PFSK-1 (cell line): ENCODE measurements around the gene TMEM30A.

Source experiments
- POLR2AphosphoS5 ChIP-seq: IDR thresholded peaks from 2 replicates; pipeline ENCODE4 v1.6.1; 2012; ENCODE audit warnings: low read depth, mild to moderate bottlenecking, control low read depth, low read length, moderate library complexity
- SIN3A ChIP-seq: IDR thresholded peaks from 2 replicates; pipeline ENCODE4 v1.6.1; 2012; ENCODE audit warnings: mild to moderate bottlenecking, low read length, moderate library complexity, borderline replicate concordance; ENCODE audit not compliant: insufficient read depth
- TAF1 ChIP-seq: IDR thresholded peaks from 2 replicates; pipeline ENCODE4 v1.6.1; 2012; ENCODE audit warnings: low read length, control low read depth, borderline replicate concordance; ENCODE audit not compliant: insufficient read depth
- TF ChIP-seq, protein P1 (sequence below), 2 experiments: IDR thresholded peaks; 2 replicates each; pipeline versions ENCODE4 v1.6.1 to v1.8.0; 2011 to 2012; ENCODE audit warnings: low read depth in 2 of 2, low read length in 2 of 2, control low read depth in 1 of 2, inconsistent platforms in 1 of 2, mild to moderate bottlenecking in 1 of 2, moderate library complexity in 1 of 2; ENCODE audit not compliant: insufficient read depth in 1 of 2

DNA sequence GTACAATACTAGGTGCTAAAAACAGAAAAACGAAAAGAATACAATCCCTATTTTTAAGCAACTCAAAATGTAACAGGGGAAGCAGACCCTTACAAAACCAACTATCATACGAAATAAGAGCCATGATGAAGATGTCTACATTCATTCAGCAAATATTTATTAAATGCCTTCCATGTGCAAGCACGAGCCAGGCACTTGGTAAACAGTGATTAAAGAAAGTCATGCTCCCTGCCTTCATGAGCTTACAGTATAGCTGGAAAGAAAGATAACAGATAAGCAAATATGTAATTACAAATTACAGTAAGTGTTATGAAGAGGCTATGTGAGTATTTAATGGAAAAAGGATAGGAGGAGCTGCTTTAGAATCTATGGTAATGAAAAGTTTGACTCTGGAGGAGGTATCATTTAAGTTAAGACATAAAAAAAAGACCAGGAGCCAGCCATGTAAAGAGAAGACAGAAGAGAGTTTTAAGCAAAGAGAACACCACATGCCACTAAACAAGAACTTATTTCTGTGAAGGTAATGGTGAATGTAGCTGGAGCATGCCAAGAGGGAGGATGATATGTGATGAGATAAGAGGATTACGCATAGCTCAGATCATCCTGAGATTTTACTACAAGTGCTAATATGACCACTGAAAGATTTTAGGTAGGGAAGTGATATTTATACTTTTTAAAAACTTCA is 21.7 kb downstream of the TMEM30A start:
- TF ChIP-seq, protein P1, sequence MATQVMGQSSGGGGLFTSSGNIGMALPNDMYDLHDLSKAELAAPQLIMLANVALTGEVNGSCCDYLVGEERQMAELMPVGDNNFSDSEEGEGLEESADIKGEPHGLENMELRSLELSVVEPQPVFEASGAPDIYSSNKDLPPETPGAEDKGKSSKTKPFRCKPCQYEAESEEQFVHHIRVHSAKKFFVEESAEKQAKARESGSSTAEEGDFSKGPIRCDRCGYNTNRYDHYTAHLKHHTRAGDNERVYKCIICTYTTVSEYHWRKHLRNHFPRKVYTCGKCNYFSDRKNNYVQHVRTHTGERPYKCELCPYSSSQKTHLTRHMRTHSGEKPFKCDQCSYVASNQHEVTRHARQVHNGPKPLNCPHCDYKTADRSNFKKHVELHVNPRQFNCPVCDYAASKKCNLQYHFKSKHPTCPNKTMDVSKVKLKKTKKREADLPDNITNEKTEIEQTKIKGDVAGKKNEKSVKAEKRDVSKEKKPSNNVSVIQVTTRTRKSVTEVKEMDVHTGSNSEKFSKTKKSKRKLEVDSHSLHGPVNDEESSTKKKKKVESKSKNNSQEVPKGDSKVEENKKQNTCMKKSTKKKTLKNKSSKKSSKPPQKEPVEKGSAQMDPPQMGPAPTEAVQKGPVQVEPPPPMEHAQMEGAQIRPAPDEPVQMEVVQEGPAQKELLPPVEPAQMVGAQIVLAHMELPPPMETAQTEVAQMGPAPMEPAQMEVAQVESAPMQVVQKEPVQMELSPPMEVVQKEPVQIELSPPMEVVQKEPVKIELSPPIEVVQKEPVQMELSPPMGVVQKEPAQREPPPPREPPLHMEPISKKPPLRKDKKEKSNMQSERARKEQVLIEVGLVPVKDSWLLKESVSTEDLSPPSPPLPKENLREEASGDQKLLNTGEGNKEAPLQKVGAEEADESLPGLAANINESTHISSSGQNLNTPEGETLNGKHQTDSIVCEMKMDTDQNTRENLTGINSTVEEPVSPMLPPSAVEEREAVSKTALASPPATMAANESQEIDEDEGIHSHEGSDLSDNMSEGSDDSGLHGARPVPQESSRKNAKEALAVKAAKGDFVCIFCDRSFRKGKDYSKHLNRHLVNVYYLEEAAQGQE (IDR thresholded peaks at IDR 0.05; ENCODE audit: insufficient read depth in 1 of 2, low read depth in 2 of 2, low read length in 2 of 2) = no peak
- TF ChIP-seq POLR2AphosphoS5 (no peak), TAF1 (no peak), SIN3A (no peak)
